Caco-2 (cell line): Measurements from ENCODE around the gene C1orf226. TPM values are rescaled to one million over a fixed set of nuclear protein-coding genes. Genes with fewer than 3 reads are reported as not detected.
A peak's percentile ranks its signal among the peaks of the same experiment; 100 is the strongest.

Experiments used
- microRNA-seq: library from miRNA; unstranded; fragments of <30 nt; microRNA quantifications from one replicate; pipeline ENCODE4 v1.2.0, GENCODE V29; 2022
- total RNA-seq: library from RNA; stranded (reverse); gene quantifications from 2 replicates; pipeline ENCODE4 v1.2.3, GENCODE V29; 2022

The C1orf226 gene
- total RNA-seq, 1 experiment from 2014 or later, result 7.3 TPM

Small RNAs within 50 kb of the gene (microRNA-seq; reads per million reads assigned to microRNA genes)
- 14.1 reads per million, percentile 53 among the genes with 10 or more reads in this experiment for gene MIR556

Other genes starting within 250 kb of the C1orf226 start
- not detected in 2 replicates for gene SPATA46, start 4.9 kb upstream of the C1orf226 start, total RNA-seq
- gene SH2D1B, start 30.4 kb downstream of the C1orf226 start, total RNA-seq, result not detected in 2 replicates
- gene UHMK1, start 116.1 kb downstream of the C1orf226 start, total RNA-seq, result 23.4 and 24.9 TPM in 2 replicates
- gene UAP1, start 180.0 kb downstream of the C1orf226 start, total RNA-seq, result 35.2 and 39.8 TPM in 2 replicates